Neutrophil (primary cell): ENCODE results near the gene EPHA10.

Experiments
- H3K27ac ChIP-seq: fragments of 200-600 bp; sonication (generic); 2 replicates; pipeline ENCODE4 v1.5.1; 2016; ENCODE audit warnings: mild to moderate bottlenecking, moderate library complexity
- H3K27me3 ChIP-seq: fragments of 200-600 bp; sonication (generic); 2 replicates; pipeline ENCODE4 v1.6.0; 2016; ENCODE audit warnings: mild to moderate bottlenecking
- H3K36me3 ChIP-seq: fragments of 200-600 bp; sonication (generic); 2 replicates; pipeline ENCODE4 v1.5.1; 2017
- H3K4me1 ChIP-seq, 2 experiments: fragments of 200-600 bp in 1 of 2; sonication (generic) in 1 of 2; 1 replicate in 1 of 2; 2 replicates in 1 of 2; pipeline versions ENCODE4 v1.5.1 to v1.6.1; 2013 to 2016; ENCODE audit warnings: low read depth in 1 of 2, low read length in 1 of 2, mild to moderate bottlenecking in 1 of 2, moderate library complexity in 1 of 2; ENCODE audit not compliant: control insufficient read depth in 1 of 2, insufficient read depth in 1 of 2
- H3K4me3 ChIP-seq, 2 experiments: fragments of 200-600 bp in 1 of 2; sonication (generic) in 1 of 2; 1 replicate in 1 of 2; 2 replicates in 1 of 2; pipeline ENCODE4 v1.5.1; 2013 to 2016; ENCODE audit warnings: low read depth in 1 of 2, low read length in 1 of 2, mild to moderate bottlenecking in 1 of 2, moderate library complexity in 1 of 2
- H3K9me3 ChIP-seq: fragments of 200-600 bp; sonication (generic); 2 replicates; pipeline ENCODE4 v1.5.1; 2016
- CTCF ChIP-seq: fragments of 200-600 bp; sonication (generic); IDR thresholded peaks from 2 replicates; pipeline ENCODE4 v1.5.1; 2016; ENCODE audit warnings: antibody characterized with exemption

EPHA10 gene

GRCh38 chr1:37722181-37723071 is 42.5 kb downstream of the EPHA10 start:
- Histone ChIP-seq H3K9me3 (no peaks in the 10 kb centered on the region), H3K4me3 (no peak overlapping the region), H3K27ac (no peak overlapping the region), H3K36me3 (no peaks in the 10 kb centered on the region), H3K27me3 (peaks cover 20% of the 10 kb centered on the region), H3K4me1 (no peaks in the 10 kb centered on the region)
- TF ChIP-seq CTCF, result no peak

- peaks cover 11% of the 10 kb centered on the region for H3K27me3 ChIP-seq
- no peaks in the 10 kb centered on the region for H3K4me1 ChIP-seq
- no peak overlapping the region for H3K4me3 ChIP-seq
- H3K9me3 ChIP-seq, result no peaks in the 10 kb centered on the region
- no peaks in the 10 kb centered on the region for H3K36me3 ChIP-seq
- H3K27ac ChIP-seq, result no peak overlapping the region
- no peak for TF ChIP-seq CTCF
Measured at GRCh38 chr1:37721565-37721964, 43.4 kb downstream of the EPHA10 start.

- Histone ChIP-seq H3K4me1 (no peaks in the 10 kb centered on the region), H3K9me3 (no peaks in the 10 kb centered on the region), H3K4me3 (no peak overlapping the region), H3K27me3 (peaks cover under 1% of the 10 kb centered on the region), H3K27ac (no peak overlapping the region), H3K36me3 (no peaks in the 10 kb centered on the region)
- TF ChIP-seq CTCF, result no peak
Measured at GRCh38 chr1:37720231-37721130, 44.4 kb downstream of the EPHA10 start.

- Histone ChIP-seq H3K27ac (no peak overlapping the region), H3K36me3 (no peaks in the 10 kb centered on the region), H3K4me1 (no peaks in the 10 kb centered on the region), H3K27me3 (no peaks in the 10 kb centered on the region), H3K9me3 (no peaks in the 10 kb centered on the region), H3K4me3 (no peak overlapping the region)
- no peak for TF ChIP-seq CTCF
Measured at GRCh38 chr1:37719572-37720195, 45.2 kb downstream of the EPHA10 start.

GRCh38 chr1:37718901-37719571 is 45.9 kb downstream of the EPHA10 start:
- Histone ChIP-seq H3K4me3 (no peak overlapping the region), H3K27ac (no peak overlapping the region), H3K9me3 (no peaks in the 10 kb centered on the region), H3K27me3 (no peaks in the 10 kb centered on the region), H3K36me3 (no peaks in the 10 kb centered on the region), H3K4me1 (no peaks in the 10 kb centered on the region)
- TF ChIP-seq CTCF, result no peak
